Measurements from ENCODE around the gene PRKCQ.

DNA sequence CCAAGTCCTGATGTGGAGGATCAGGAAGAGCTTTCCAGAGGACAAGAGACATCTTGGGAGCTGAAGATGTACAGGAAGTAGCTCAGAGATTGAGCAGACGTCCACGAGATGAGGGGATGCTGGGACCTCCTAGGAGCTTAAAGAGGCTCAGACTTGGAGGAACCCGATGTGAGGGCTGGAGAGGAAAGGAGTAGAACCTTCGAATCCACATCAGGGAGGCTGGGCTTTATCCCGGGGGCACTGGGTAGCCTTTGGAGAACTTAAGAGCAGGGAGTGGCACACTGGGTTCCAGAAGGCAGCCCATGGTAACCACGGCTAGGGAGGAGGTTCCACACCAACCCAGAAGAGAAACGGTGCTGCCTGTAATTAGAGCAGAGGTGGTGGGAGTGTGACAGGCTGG is 10.8 kb downstream of the PRKCQ start:
- TF ChIP-seq, protein P1, sequence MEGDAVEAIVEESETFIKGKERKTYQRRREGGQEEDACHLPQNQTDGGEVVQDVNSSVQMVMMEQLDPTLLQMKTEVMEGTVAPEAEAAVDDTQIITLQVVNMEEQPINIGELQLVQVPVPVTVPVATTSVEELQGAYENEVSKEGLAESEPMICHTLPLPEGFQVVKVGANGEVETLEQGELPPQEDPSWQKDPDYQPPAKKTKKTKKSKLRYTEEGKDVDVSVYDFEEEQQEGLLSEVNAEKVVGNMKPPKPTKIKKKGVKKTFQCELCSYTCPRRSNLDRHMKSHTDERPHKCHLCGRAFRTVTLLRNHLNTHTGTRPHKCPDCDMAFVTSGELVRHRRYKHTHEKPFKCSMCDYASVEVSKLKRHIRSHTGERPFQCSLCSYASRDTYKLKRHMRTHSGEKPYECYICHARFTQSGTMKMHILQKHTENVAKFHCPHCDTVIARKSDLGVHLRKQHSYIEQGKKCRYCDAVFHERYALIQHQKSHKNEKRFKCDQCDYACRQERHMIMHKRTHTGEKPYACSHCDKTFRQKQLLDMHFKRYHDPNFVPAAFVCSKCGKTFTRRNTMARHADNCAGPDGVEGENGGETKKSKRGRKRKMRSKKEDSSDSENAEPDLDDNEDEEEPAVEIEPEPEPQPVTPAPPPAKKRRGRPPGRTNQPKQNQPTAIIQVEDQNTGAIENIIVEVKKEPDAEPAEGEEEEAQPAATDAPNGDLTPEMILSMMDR (IDR thresholded peaks at IDR 0.05): no peak
- TF ChIP-seq POLR2A (IDR thresholded peaks at IDR 0.05): no peak

Data from Peyer's patch (tissue), 4 donors.